Activated naive CD4-positive, alpha-beta T cell (primary cell): ENCODE measurements around the gene BRINP2.

Experiments
- DNase-seq, 4 experiments: peaks; one replicate each; lab custom pipeline; 2025; lab: John Stamatoyannopoulos, UW

The BRINP2 gene

GRCh38 chr1:177227978-177228692, 57.4 kb downstream of the BRINP2 start:
- no peak for DNase-seq

- DNase-seq = no peak
Measured at GRCh38 chr1:177228693-177229065, 57.9 kb downstream of the BRINP2 start.

GRCh38 chr1:177229781-177230180, 59.0 kb downstream of the BRINP2 start:
- no peak for DNase-seq

- DNase-seq = no peak
Measured at GRCh38 chr1:177230228-177231016, 59.7 kb downstream of the BRINP2 start.

GRCh38 chr1:177235350-177235749, 64.6 kb downstream of the BRINP2 start:
- no peak for DNase-seq

- no peak for DNase-seq
Measured at GRCh38 chr1:177236962-177237361, 66.2 kb downstream of the BRINP2 start.

GRCh38 chr1:177238967-177239366, 68.2 kb downstream of the BRINP2 start:
- no peak for DNase-seq

GRCh38 chr1:177239792-177240191, 69.0 kb downstream of the BRINP2 start:
- no peak for DNase-seq

- no peak for DNase-seq
Measured at GRCh38 chr1:177243773-177244172, 73.0 kb downstream of the BRINP2 start.

GRCh38 chr1:177246710-177247580, 76.2 kb downstream of the BRINP2 start:
- DNase-seq = no peak

GRCh38 chr1:177247623-177248176, 76.9 kb downstream of the BRINP2 start:
- DNase-seq = no peak

- no peak for DNase-seq
Measured at GRCh38 chr1:177248258-177248657, 77.5 kb downstream of the BRINP2 start.

GRCh38 chr1:177249231-177249630, 78.5 kb downstream of the BRINP2 start:
- no peak for DNase-seq

GRCh38 chr1:177252877-177253276, 82.1 kb downstream of the BRINP2 start:
- DNase-seq = no peak

- DNase-seq = no peak
Measured at GRCh38 chr1:177255411-177255810, 84.7 kb downstream of the BRINP2 start.

GRCh38 chr1:177256153-177257075, 85.7 kb downstream of the BRINP2 start:
- DNase-seq = no peak

- no peak for DNase-seq
Measured at GRCh38 chr1:177257128-177257527, 86.4 kb downstream of the BRINP2 start.

GRCh38 chr1:177257576-177257975, 86.8 kb downstream of the BRINP2 start:
- no peak for DNase-seq

- DNase-seq = no peak
Measured at GRCh38 chr1:177270863-177271262, 100.1 kb downstream of the BRINP2 start.

GRCh38 chr1:177273141-177273540, 102.4 kb downstream of the BRINP2 start:
- DNase-seq = no peak

GRCh38 chr1:177274687-177275211, 104.0 kb downstream of the BRINP2 start:
- DNase-seq = no peak
